Skeletal muscle satellite cell (primary cell): ENCODE measurements around the gene NPIPB4. TPM values are rescaled to one million over a fixed set of nuclear protein-coding genes. Genes with fewer than 3 reads are reported as not detected.
"Not testable (repeated sequence)": the region's sequence is repeated elsewhere in the genome, so short reads cannot be mapped to it uniquely, and the experiment has no call there.

Experiments
- H3K27me3 ChIP-seq: 2 replicates; pipeline ENCODE4 v1.7.0; 2013; ENCODE audit warnings: low read length; ENCODE audit not compliant: control insufficient read depth, insufficient read depth
- H3K36me3 ChIP-seq: 2 replicates; pipeline ENCODE4 v1.7.0; 2013; ENCODE audit warnings: mild to moderate bottlenecking, control low read depth, low read length; ENCODE audit not compliant: insufficient read depth
- H3K4me1 ChIP-seq: 2 replicates; pipeline ENCODE4 v1.7.0; 2013; ENCODE audit warnings: low read length; ENCODE audit not compliant: control insufficient read depth, insufficient read depth
- H3K4me2 ChIP-seq: 2 replicates; pipeline ENCODE4 v1.7.0; 2013; ENCODE audit warnings: mild to moderate bottlenecking, low read length
- H3K4me3 ChIP-seq: 2 replicates; pipeline ENCODE4 v1.7.0; 2013; ENCODE audit warnings: low read length
- H3K9ac ChIP-seq: 2 replicates; pipeline ENCODE4 v1.7.0; 2013; ENCODE audit warnings: mild to moderate bottlenecking, low read depth, low read length, moderate library complexity
- H3K9me3 ChIP-seq: replicated peaks from 2 replicates; pipeline ENCODE4 v1.7.0; 2013; ENCODE audit warnings: mild to moderate bottlenecking, control low read depth, low read length
- total RNA-seq: library from RNA; depleted of rRNA; stranded (reverse); fragments of >200 nt; gene quantifications from 2 replicates; pipeline ENCODE4 v1.2.3, GENCODE V29; 2012; rRNA removed

Gene NPIPB4
- 21.3 and 24.2 TPM in 2 replicates for total RNA-seq

- H3K4me2 ChIP-seq, H3K4me3 ChIP-seq, H3K27me3 ChIP-seq, H3K9me3 ChIP-seq, H3K36me3 ChIP-seq, H3K4me1 ChIP-seq, H3K9ac ChIP-seq: not testable (repeated sequence)
These were observed at the start of gene NPIPB4 for GRCh38 chr16:21857656-21858055. TSS of gene NPIPB4 (minus strand) at chr16:21857756. CDS start at chr16:21857378, 378 bp downstream.

DNA sequence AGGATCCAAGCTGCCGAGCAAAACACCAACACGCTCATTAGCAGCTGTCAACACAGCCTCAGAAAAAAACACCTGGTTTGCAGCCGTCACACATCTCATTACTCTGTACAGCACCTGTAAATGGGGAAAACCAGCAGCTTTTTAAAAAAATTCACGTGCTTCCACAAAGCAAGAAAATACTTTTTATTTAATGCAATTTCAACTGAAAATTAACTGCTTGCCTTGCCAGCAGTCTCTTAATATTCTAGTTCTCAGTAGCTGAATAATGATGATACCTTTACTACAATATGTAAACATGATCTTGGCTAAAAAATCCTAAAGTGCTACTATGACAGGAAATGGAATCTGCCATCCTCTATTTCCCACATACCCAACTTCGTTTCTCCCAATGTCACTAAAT is 41.4 kb upstream of the NPIPB4 start:
- H3K4me3 ChIP-seq, H3K27me3 ChIP-seq, H3K9me3 ChIP-seq, H3K36me3 ChIP-seq, H3K9ac ChIP-seq, H3K4me2 ChIP-seq, H3K4me1 ChIP-seq: not testable (repeated sequence)

- H3K4me3 ChIP-seq, H3K4me1 ChIP-seq, H3K4me2 ChIP-seq, H3K27me3 ChIP-seq, H3K9ac ChIP-seq, H3K36me3 ChIP-seq, H3K9me3 ChIP-seq: not testable (repeated sequence)
These were observed 24.4 kb upstream of the NPIPB4 start for GRCh38 chr16:21881988-21882387.

GRCh38 chr16:21837186-21837585 is 20.4 kb downstream of the NPIPB4 start:
- H3K36me3 ChIP-seq, H3K27me3 ChIP-seq, H3K4me2 ChIP-seq, H3K9me3 ChIP-seq, H3K4me1 ChIP-seq, H3K9ac ChIP-seq, H3K4me3 ChIP-seq: not testable (repeated sequence)

DNA sequence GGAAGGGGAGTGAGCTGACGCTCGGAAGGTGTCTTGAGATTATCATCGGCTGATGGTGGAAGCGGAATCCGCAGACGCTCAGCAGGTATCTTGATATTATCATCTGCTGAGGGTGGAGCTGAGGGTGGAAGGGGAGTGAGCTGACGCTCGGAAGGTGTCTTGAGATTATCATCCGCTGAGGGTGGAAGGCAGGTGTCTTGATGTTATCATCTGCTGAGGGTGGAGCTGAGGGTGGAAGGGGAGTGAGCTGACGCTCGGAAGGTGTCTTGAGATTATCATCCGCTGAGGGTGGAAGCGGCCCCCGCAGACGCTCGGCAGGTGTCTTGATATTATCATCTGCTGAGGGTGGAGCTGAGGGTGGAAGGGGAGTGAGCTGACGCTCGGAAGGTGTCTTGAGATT is 21.2 kb downstream of the NPIPB4 start:
- not testable (repeated sequence) for H3K9ac ChIP-seq, H3K4me2 ChIP-seq, H3K4me1 ChIP-seq, H3K4me3 ChIP-seq, H3K36me3 ChIP-seq, H3K9me3 ChIP-seq, H3K27me3 ChIP-seq

DNA sequence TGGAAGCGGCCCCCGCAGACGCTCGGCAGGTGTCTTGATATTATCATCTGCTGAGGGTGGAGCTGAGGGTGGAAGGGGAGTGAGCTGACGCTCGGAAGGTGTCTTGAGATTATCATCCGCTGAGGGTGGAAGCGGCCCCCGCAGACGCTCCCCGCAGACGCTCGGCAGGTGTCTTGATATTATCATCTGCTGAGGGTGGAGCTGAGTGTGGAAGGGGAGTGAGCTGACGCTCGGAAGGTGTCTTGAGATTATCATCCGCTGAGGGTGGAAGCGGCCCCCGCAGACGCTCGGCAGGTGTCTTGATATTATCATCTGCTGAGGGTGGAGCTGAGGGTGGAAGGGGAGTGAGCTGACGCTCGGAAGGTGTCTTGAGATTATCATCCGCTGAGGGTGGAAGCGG is 21.8 kb downstream of the NPIPB4 start:
- not testable (repeated sequence) for H3K4me1 ChIP-seq, H3K4me2 ChIP-seq, H3K4me3 ChIP-seq

GRCh38 chr16:21834211-21834610 is 23.3 kb downstream of the NPIPB4 start:
- not testable (repeated sequence) for H3K4me2 ChIP-seq, H3K36me3 ChIP-seq, H3K4me1 ChIP-seq, H3K9ac ChIP-seq, H3K4me3 ChIP-seq, H3K27me3 ChIP-seq, H3K9me3 ChIP-seq

More for the DNA sequence above, 21.8 kb downstream of the NPIPB4 start:
- H3K9me3 ChIP-seq, H3K27me3 ChIP-seq, H3K36me3 ChIP-seq, H3K9ac ChIP-seq: not testable (repeated sequence)

DNA sequence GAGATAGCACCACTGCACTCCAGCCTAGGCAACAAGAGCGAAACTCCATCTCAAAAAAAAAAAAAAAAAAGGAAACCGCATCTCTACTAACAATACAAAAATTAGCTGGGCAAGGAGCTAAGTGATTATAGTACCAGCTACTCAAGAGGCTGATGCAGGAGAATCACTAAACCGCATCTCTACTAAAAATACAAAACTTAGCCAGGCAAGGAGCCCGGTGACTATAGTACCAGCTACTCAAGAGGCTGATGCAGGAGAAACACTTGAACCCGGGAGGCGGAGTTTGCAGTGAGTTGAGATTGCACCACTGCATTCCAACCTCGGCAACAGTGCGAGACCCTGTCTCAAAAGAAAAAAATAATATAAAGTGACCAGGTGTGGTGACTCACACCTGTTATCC is 27.6 kb downstream of the NPIPB4 start:
- H3K9ac ChIP-seq, H3K9me3 ChIP-seq, H3K4me3 ChIP-seq, H3K4me1 ChIP-seq, H3K4me2 ChIP-seq, H3K36me3 ChIP-seq, H3K27me3 ChIP-seq: not testable (repeated sequence)

DNA sequence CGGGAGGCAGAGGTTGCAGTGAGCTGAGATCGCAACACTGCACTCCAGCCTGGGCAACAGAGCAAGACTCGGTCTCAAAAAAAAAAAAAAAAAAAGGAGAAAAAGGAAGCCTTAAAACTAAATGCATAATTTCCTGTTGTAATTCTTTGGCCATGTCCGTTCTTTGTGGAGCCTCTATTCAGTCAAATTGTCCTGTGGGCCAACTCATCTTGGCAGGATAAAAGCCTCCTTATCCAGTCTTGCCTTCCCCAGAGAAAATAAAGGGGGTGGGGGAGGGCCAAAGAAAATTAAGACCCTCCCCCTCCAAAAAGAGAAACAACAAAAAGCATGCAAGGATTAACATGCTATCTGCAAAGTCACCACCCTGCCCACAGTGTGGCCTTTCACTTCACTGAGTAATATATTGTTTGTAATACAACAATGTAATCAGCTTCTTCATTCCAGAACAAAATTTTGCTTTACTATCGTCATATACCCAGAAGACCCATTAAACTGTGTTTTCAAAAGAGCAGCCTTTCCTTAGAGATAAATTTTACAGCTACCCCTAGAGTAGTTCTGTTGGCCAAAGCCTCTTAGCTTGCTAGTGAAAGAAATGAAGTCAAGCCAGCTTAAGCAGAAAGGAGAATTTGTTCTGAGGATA is 31.4 kb downstream of the NPIPB4 start:
- H3K27me3 ChIP-seq, result not testable (repeated sequence)

GRCh38 chr16:21825526-21825925 is 32.0 kb downstream of the NPIPB4 start:
- not testable (repeated sequence) for H3K36me3 ChIP-seq, H3K4me3 ChIP-seq, H3K4me2 ChIP-seq, H3K4me1 ChIP-seq, H3K9me3 ChIP-seq, H3K9ac ChIP-seq, H3K27me3 ChIP-seq

More for the DNA sequence above, 31.4 kb downstream of the NPIPB4 start:
- H3K4me1 ChIP-seq, H3K4me2 ChIP-seq, H3K9ac ChIP-seq, H3K4me3 ChIP-seq, H3K36me3 ChIP-seq, H3K9me3 ChIP-seq: not testable (repeated sequence)

DNA sequence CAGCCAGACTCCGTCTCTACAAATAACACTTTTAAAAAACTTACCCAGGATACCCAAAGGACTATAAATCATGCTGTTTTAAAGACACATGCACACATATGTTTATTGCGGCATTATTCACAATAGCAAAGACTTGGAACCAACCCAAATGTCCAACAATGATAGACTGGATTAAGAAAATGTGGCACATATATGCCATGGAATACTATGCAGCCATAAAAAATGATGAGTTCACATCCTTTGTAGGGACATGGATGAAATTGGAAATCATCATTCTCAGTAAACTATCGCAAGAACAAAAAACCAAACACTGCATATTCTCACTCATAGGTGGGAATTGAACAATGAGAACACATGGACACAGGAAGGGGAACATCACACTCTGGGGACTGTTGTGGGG is 34.3 kb downstream of the NPIPB4 start:
- H3K9me3 ChIP-seq, H3K4me3 ChIP-seq, H3K9ac ChIP-seq, H3K27me3 ChIP-seq, H3K36me3 ChIP-seq, H3K4me1 ChIP-seq, H3K4me2 ChIP-seq: not testable (repeated sequence)

GRCh38 chr16:21820908-21821465 is 36.6 kb downstream of the NPIPB4 start:
- not testable (repeated sequence) for H3K27me3 ChIP-seq, H3K9me3 ChIP-seq, H3K36me3 ChIP-seq, H3K4me1 ChIP-seq, H3K9ac ChIP-seq
- Histone ChIP-seq H3K4me2 (peak overlapping the region; percentile 79), H3K4me3 (peak overlapping the region; percentile 69)
